Mesothelial cell of epicardium (in vitro differentiated cells): ENCODE results near the gene KRTAP5-10. TPM values are rescaled to one million over a fixed set of nuclear protein-coding genes. Genes with fewer than 3 reads are reported as not detected.

ENCODE experiments used
- total RNA-seq: library from RNA; stranded (reverse); gene quantifications from 3 replicates; pipeline ENCODE4 v1.2.1, GENCODE V29; 2021

KRTAP5-10 gene
- total RNA-seq, 1 donor from 2014 or later, result 0.31 TPM

Other genes starting within 250 kb of the KRTAP5-10 start
- gene DHCR7, start 117.2 kb upstream of the KRTAP5-10 start, total RNA-seq, result 94.8 to 110 TPM (median 98.2 TPM) in 3 replicates
- gene NADSYN1, start 112.4 kb upstream of the KRTAP5-10 start, total RNA-seq, result 67.8 to 71.8 TPM (median 71.0 TPM) in 3 replicates
- 0.18 to 0.43 TPM (median 0.25 TPM) in 3 replicates for gene KRTAP5-7, start 38.3 kb upstream of the KRTAP5-10 start, total RNA-seq
- 0.18 to 0.73 TPM (median 0.25 TPM) in 3 replicates for gene KRTAP5-8, start 27.5 kb upstream of the KRTAP5-10 start, total RNA-seq
- gene KRTAP5-9, start 17.1 kb upstream of the KRTAP5-10 start, total RNA-seq, result 0.52 to 0.65 TPM (median 0.62 TPM) in 3 replicates
- gene KRTAP5-11, start 17.3 kb downstream of the KRTAP5-10 start, total RNA-seq, result 0.44 TPM in 1 of 3 replicates, not detected in the others